GM10847 (cell line): Measurements from ENCODE around the gene PGRMC1.

Experiments used
- POLR2A ChIP-seq: IDR thresholded peaks from 2 replicates; pipeline ENCODE4 v1.6.1; 2011; ENCODE audit not compliant: insufficient read length; ENCODE audit errors: extremely low read depth

The PGRMC1 gene

DNA sequence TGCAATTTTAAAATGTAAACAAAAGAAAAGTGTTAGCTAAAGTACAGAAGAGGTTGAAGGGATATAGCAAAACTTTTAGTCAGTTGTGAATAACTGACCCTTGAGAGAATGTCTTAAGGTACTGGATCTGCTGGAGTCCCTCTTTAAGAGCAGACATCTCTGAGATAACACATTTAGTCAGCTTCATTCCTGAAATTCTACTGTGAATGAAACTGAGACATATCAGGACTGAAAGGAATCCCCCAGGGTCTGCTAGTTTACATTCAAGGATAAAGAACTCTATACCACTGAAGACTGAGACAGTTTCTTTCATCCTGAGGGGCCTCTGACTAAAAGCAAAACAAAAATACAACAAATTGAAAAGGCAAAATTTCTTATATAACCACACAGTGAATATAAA is 54.4 kb downstream of the PGRMC1 start:
- no peak for TF ChIP-seq POLR2A

- no peak for TF ChIP-seq POLR2A
Observed at GRCh38 chrX:119292445-119292844, 56.4 kb downstream of the PGRMC1 start.
